ENCODE data around the gene KAZN.
"Not testable (repeated sequence)": the region's sequence is repeated elsewhere in the genome, so short reads cannot be mapped to it uniquely, and the experiment has no call there.

The KAZN gene

GRCh38 chr1:14571810-14572767 is 26.4 kb upstream of the KAZN start:
- DNase-seq (ENCODE audit: low read depth): no peak
- H3K4me3 ChIP-seq (ENCODE audit: low read length): no peak overlapping the region
- peak; percentile 29; the same call in 1 of the 2 replicates for TF ChIP-seq CTCF (conservative IDR thresholded peaks at IDR 0.05; ENCODE audit: low read length)

- DNase-seq (ENCODE audit: low read depth): no peak
- no peak for TF ChIP-seq CTCF (conservative IDR thresholded peaks at IDR 0.05; ENCODE audit: low read length)
- no peak overlapping the region for H3K4me3 ChIP-seq (ENCODE audit: low read length)
These were observed 25.6 kb upstream of the KAZN start for GRCh38 chr1:14572861-14573260.

GRCh38 chr1:14576155-14576554 is 22.3 kb upstream of the KAZN start:
- TF ChIP-seq CTCF (conservative IDR thresholded peaks at IDR 0.05; ENCODE audit: low read length): no peak
- no peak for DNase-seq (ENCODE audit: low read depth)
- H3K4me3 ChIP-seq (ENCODE audit: low read length): no peak overlapping the region

GRCh38 chr1:14577261-14577660 is 21.2 kb upstream of the KAZN start:
- no peak for TF ChIP-seq CTCF (conservative IDR thresholded peaks at IDR 0.05; ENCODE audit: low read length)

GRCh38 chr1:14578156-14578555 is 20.3 kb upstream of the KAZN start:
- peak; percentile 24 for DNase-seq (ENCODE audit: low read depth)
- no peak for TF ChIP-seq CTCF (conservative IDR thresholded peaks at IDR 0.05; ENCODE audit: low read length)
- no peak overlapping the region for H3K4me3 ChIP-seq (ENCODE audit: low read length)

More at GRCh38 chr1:14577261-14577660, 21.2 kb upstream of the KAZN start:
- H3K4me3 ChIP-seq (ENCODE audit: low read length): no peak overlapping the region
- DNase-seq (ENCODE audit: low read depth): no peak

- H3K4me3 ChIP-seq (ENCODE audit: low read length); DNase-seq (ENCODE audit: low read depth): not testable (repeated sequence)
These were observed 18.2 kb upstream of the KAZN start for GRCh38 chr1:14580295-14580694.

- H3K4me3 ChIP-seq (ENCODE audit: low read length): no peak overlapping the region
- no peak for DNase-seq (ENCODE audit: low read depth)
- TF ChIP-seq CTCF (conservative IDR thresholded peaks at IDR 0.05; ENCODE audit: low read length): no peak
These were observed 17.5 kb upstream of the KAZN start for GRCh38 chr1:14580986-14581385.
